ENCODE results near the gene HSF5. TPM values are rescaled to one million over a fixed set of nuclear protein-coding genes. Genes with fewer than 3 reads are reported as not detected.

Gene HSF5
- polyA plus RNA-seq, 2 of the 4 experiments (the other 2 are of a cell fraction) = not detected

GRCh38 chr17:58394534-58395223 is 93.5 kb downstream of the HSF5 start:
- peak overlapping the region; percentile 1 to 46; a peak in 3 of 6 replicates for H3K27ac ChIP-seq
- WGBS (ENCODE audit: missing lambda C conversion rate) = 87% methylated on average over 3 of the region's 3 CpGs
- ATAC-seq (no peak), FAIRE-seq (peak; percentile 61), DNase-seq (ENCODE audit: low read depth in 1 of 2, low spot score in 1 of 2) (no peak)
- no peak for TF ChIP-seq SREBF2 (IDR thresholded peaks at IDR 0.05)
- TF ChIP-seq EHMT2 (IDR thresholded peaks at IDR 0.05; ENCODE audit: low read depth) = no peak
- no peak for TF ChIP-seq HEYL (CRISPR knock-in tag; IDR thresholded peaks at IDR 0.05)
- ChIA-PET POLR2A (interaction anchor here (1.6 kb wide), 1 partner anchor 43 kb away, joined by 3 read pairs; the partner anchor contains the start of gene SUPT4H1), CTCF (interaction anchor here (0.8 to 1.5 kb wide), 7 partner anchors 9 to 55 kb away, joined by 3 to 6 read pairs (median 3); partner anchors contain the start of gene RNF43)
- no peak overlapping the region for H3K4me3 ChIP-seq
- H3K4me2 ChIP-seq = peak overlapping the region; percentile 11; the same call in 1 of the 3 replicates
- H3K9me3 ChIP-seq = no peaks in the 10 kb centered on the region
- peaks cover 51% of the 10 kb centered on the region for H3K4me1 ChIP-seq

- DNase-seq (ENCODE audit: low read depth in 1 of 2, low spot score in 1 of 2) (peak; percentile 67 to 96), ATAC-seq (peak; percentile 89 to 90), FAIRE-seq (peak; percentile 100)
- Histone ChIP-seq H3K4me2 (peak overlapping the region; percentile 75), H3K4me1 (peaks cover 72% of the 10 kb centered on the region), H3K9me3 (no peaks in the 10 kb centered on the region), H3K4me3 (peak overlapping the region; percentile 4; the same call in 1 of the 3 replicates), H3K27ac (peak overlapping the region; percentile 77 to 84)
- ChIA-PET POLR2A (interaction anchor here (0.6 to 1.1 kb wide), 3 partner anchors 26 to 39 kb away, joined by 3 to 4 read pairs (median 4); partner anchors contain the start of genes RNF43 and SUPT4H1), CTCF (interaction anchor here (0.8 to 5.5 kb wide), 8 partner anchors 12 to 141 kb away, joined by 3 to 24 read pairs (median 4); partner anchors contain the start of genes RNF43 and SUPT4H1)
- TF ChIP-seq FOSL2 (IDR thresholded peaks at IDR 0.05) (0 out of 2 replicates have a peak, but pooled peaks have one; percentile 17), FOSL2 (CRISPR knock-in tag; IDR thresholded peaks at IDR 0.05) (peak; percentile 39; the same call in 1 of the 2 replicates), SREBF2 (IDR thresholded peaks at IDR 0.05) (no peak), ELK1 (IDR thresholded peaks at IDR 0.05; ENCODE audit: low read depth, low read length) (no peak), TP53 (CRISPR knock-in tag; IDR thresholded peaks at IDR 0.05) (no peak), JUN (IDR thresholded peaks at IDR 0.05) (peak; percentile 96 to 99), GATA3 (IDR thresholded peaks at IDR 0.05; ENCODE audit: borderline replicate concordance) (peak; percentile 100), CEBPB (IDR thresholded peaks at IDR 0.05) (peak; percentile 67 to 79), MAX (IDR thresholded peaks at IDR 0.05) (peak; percentile 86), BCL3 (IDR thresholded peaks at IDR 0.05) (peak; percentile 96), ZC3H11A (IDR thresholded peaks at IDR 0.05) (no peak), ESRRA (IDR thresholded peaks at IDR 0.05; ENCODE audit: borderline replicate concordance, low read length) (no peak), EP300 (IDR thresholded peaks at IDR 0.05) (peak; percentile 90 to 95; a peak in 4 of 5 replicates), FOXS1 (CRISPR knock-in tag; IDR thresholded peaks at IDR 0.05) (peak; percentile 87), SMC3 (IDR thresholded peaks at IDR 0.05) (peak; percentile 62; the same call in 2 of the 3 replicates), MYC (IDR thresholded peaks at IDR 0.05; ENCODE audit: borderline replicate concordance, low read length) (no peak), RAD21 (conservative IDR thresholded peaks at IDR 0.05 in 1 of 2, IDR thresholded peaks at IDR 0.05 in 1 of 2) (peak; percentile 24 to 66; a peak in 3 of 5 replicates), JUNB (IDR thresholded peaks at IDR 0.05) (peak; percentile 82), HES2 (IDR thresholded peaks at IDR 0.05) (no peak), PBX3 (IDR thresholded peaks at IDR 0.05) (peak; percentile 44; the same call in 1 of the 2 replicates), RARB (CRISPR knock-in tag; IDR thresholded peaks at IDR 0.05) (no peak)
- 8% methylated on average over 10 of the region's 10 CpGs for WGBS (ENCODE audit: missing lambda C conversion rate)
These were observed 96.8 kb downstream of the HSF5 start for GRCh38 chr17:58391302-58391984.

Data from A549 (cell line).